Lower leg skin (tissue), 3 donors: ENCODE data around the gene SPRR2B.

Source experiments
- CTCF ChIP-seq, 3 donors: fragments of 450-650 bp; IDR thresholded peaks; one replicate each; pipeline ENCODE4 v1.5.1; 2016; ENCODE audit warnings: antibody characterized with exemption in 3 of 3, mild to moderate bottlenecking in 3 of 3, moderate library complexity in 2 of 3
- POLR2A ChIP-seq, 2 donors: fragments of 450-650 bp; IDR thresholded peaks; one replicate each; pipeline ENCODE4 v1.6.1; 2016 to 2017; ENCODE audit warnings: antibody characterized with exemption in 2 of 2, mild to moderate bottlenecking in 1 of 2, moderate library complexity in 1 of 2

- TF ChIP-seq CTCF (IDR thresholded peaks at IDR 0.05) (no peak), POLR2A (IDR thresholded peaks at IDR 0.05) (no peak)
Measured at GRCh38 chr1:153049211-153049610, 22.2 kb downstream of the SPRR2B start.
